WTC11 (cell line): Measurements from ENCODE around the gene FHOD3. TPM values are rescaled to one million over a fixed set of nuclear protein-coding genes. Genes with fewer than 3 reads are reported as not detected.

ENCODE experiments used
- ATAC-seq: fragments of 200-7000 bp; cut with Tn5 transposase; 2 replicates; pipeline ENCODE4 v1.10.0; 2021; ENCODE audit warnings: mild to moderate bottlenecking, moderate library complexity
- CTCF ChIA-PET: fragments of 300-600 bp; sonication (Branson Sonifier 250); formaldehyde crosslinking; loops from one replicate; lab custom pipeline; 2021; ENCODE audit warnings: antibody characterized with exemption; lab: Charles Lee
- POLR2A ChIA-PET: fragments of 350-600 bp; sonication (Branson Sonifier 250); formaldehyde crosslinking; loops from one replicate; lab custom pipeline; 2021; ENCODE audit warnings: antibody characterized with exemption; lab: Charles Lee
- DNase-seq: peaks from one replicate; pipeline ENCODE4 v3.0.0; 2021; ENCODE audit warnings: low spot score
- H3K27ac Mint-ChIP-seq: 2 replicates; pipeline ENCODE4 v1.8.0; 2021; ENCODE audit warnings: mixed read lengths
- H3K27me3 Mint-ChIP-seq: 2 replicates; pipeline ENCODE4 v1.8.0; 2021; ENCODE audit warnings: low read depth, mild to moderate bottlenecking, moderate library complexity, mixed read lengths
- H3K36me3 Mint-ChIP-seq: 2 replicates; pipeline ENCODE4 v1.8.0; 2021; ENCODE audit warnings: mixed read lengths
- H3K4me1 Mint-ChIP-seq: 2 replicates; pipeline ENCODE4 v1.8.0; 2022; ENCODE audit warnings: mixed read lengths
- H3K4me3 Mint-ChIP-seq: 2 replicates; pipeline ENCODE4 v1.8.0; 2021; ENCODE audit warnings: mild to moderate bottlenecking, moderate library complexity, mixed read lengths
- H3K9me3 Mint-ChIP-seq: 2 replicates; pipeline ENCODE4 v1.8.0; 2021; ENCODE audit warnings: mixed read lengths
- ATF1 ChIP-seq: sonication (generic); formaldehyde crosslinking; IDR thresholded peaks from 2 replicates; pipeline ENCODE4 v1.8.1; 2023; ENCODE audit warnings: mild to moderate bottlenecking, moderate library complexity, missing genetic modification reagents
- CREB1 ChIP-seq: sonication (generic); formaldehyde crosslinking; IDR thresholded peaks from 2 replicates; pipeline ENCODE4 v1.8.0; 2023; ENCODE audit warnings: mild to moderate bottlenecking, missing genetic modification reagents
- ESRRA ChIP-seq: sonication (generic); formaldehyde crosslinking; IDR thresholded peaks from 2 replicates; pipeline ENCODE4 v1.8.1; 2022; ENCODE audit warnings: mild to moderate bottlenecking, missing genetic modification reagents, borderline replicate concordance
- FOXJ3 ChIP-seq: sonication (generic); formaldehyde crosslinking; IDR thresholded peaks from 2 replicates; pipeline ENCODE4 v1.9.0; 2021; ENCODE audit warnings: missing genetic modification reagents, mild to moderate bottlenecking, borderline replicate concordance
- JAZF1 ChIP-seq: fragments of 250-450 bp; sonication (Bioruptor Pico); IDR thresholded peaks from 2 replicates; pipeline ENCODE4 v1.9.0; 2021; ENCODE audit warnings: moderate library complexity, mild to moderate bottlenecking, inconsistent platforms
- KAT7 ChIP-seq: sonication (generic); formaldehyde crosslinking; IDR thresholded peaks from 2 replicates; pipeline ENCODE4 v1.8.1; 2023; ENCODE audit warnings: missing genetic modification reagents, mild to moderate bottlenecking, borderline replicate concordance
- MXD4 ChIP-seq: fragments of 250-450 bp; sonication (Bioruptor Pico); IDR thresholded peaks from 2 replicates; pipeline ENCODE4 v1.8.0; 2021; ENCODE audit warnings: mild to moderate bottlenecking, moderate library complexity, borderline replicate concordance
- MYBL2 ChIP-seq: sonication (generic); formaldehyde crosslinking; IDR thresholded peaks from 2 replicates; pipeline ENCODE4 v1.8.1; 2023; ENCODE audit warnings: mild to moderate bottlenecking, moderate library complexity, missing genetic modification reagents
- NFE2L1 ChIP-seq: sonication (generic); formaldehyde crosslinking; IDR thresholded peaks from 2 replicates; pipeline ENCODE4 v1.8.1; 2023; ENCODE audit warnings: missing genetic modification reagents
- NFYB ChIP-seq: sonication (generic); formaldehyde crosslinking; conservative IDR thresholded peaks from 2 replicates; pipeline ENCODE4 v1.8.0; 2022; ENCODE audit warnings: low read depth, missing genetic modification reagents
- NR3C1 ChIP-seq: sonication (generic); formaldehyde crosslinking; conservative IDR thresholded peaks from 2 replicates; pipeline ENCODE4 v1.8.1; 2023; ENCODE audit warnings: low read depth, mild to moderate bottlenecking, missing genetic modification reagents
- OVOL2 ChIP-seq: fragments of 250-450 bp; sonication (Bioruptor Pico); IDR thresholded peaks from 2 replicates; pipeline ENCODE4 v1.9.0; 2021; ENCODE audit warnings: mild to moderate bottlenecking, borderline replicate concordance
- RORB ChIP-seq: fragments of 250-450 bp; sonication (Bioruptor Pico); IDR thresholded peaks from 2 replicates; pipeline ENCODE4 v1.9.0; 2021; ENCODE audit warnings: mild to moderate bottlenecking
- SMAD3 ChIP-seq: sonication (generic); formaldehyde crosslinking; IDR thresholded peaks from 2 replicates; pipeline ENCODE4 v1.8.0; 2022; ENCODE audit warnings: missing genetic modification reagents, mild to moderate bottlenecking, borderline replicate concordance
- SOX15 ChIP-seq: fragments of 250-450 bp; sonication (Bioruptor Pico); IDR thresholded peaks from 2 replicates; pipeline ENCODE4 v1.9.0; 2021; ENCODE audit warnings: mild to moderate bottlenecking
- TEAD1 ChIP-seq: sonication (generic); formaldehyde crosslinking; IDR thresholded peaks from 2 replicates; pipeline ENCODE4 v1.8.0; 2022; ENCODE audit warnings: mild to moderate bottlenecking, missing genetic modification reagents
- total RNA-seq: library from RNA; stranded (reverse); gene quantifications from 3 replicates; pipeline ENCODE4 v1.2.3, GENCODE V29; 2021
- TF ChIP-seq, protein P1 (sequence below): sonication (generic); formaldehyde crosslinking; IDR thresholded peaks from 2 replicates; pipeline ENCODE4 v1.8.1; 2023; ENCODE audit warnings: mild to moderate bottlenecking, missing genetic modification reagents
- TF ChIP-seq, protein P2 (sequence below): sonication (generic); formaldehyde crosslinking; IDR thresholded peaks from 2 replicates; pipeline ENCODE4 v1.8.0; 2022; ENCODE audit warnings: mild to moderate bottlenecking, missing genetic modification reagents
- TF ChIP-seq, protein P3 (sequence below): sonication (generic); formaldehyde crosslinking; IDR thresholded peaks from 2 replicates; pipeline ENCODE4 v1.8.1; 2023; ENCODE audit warnings: mild to moderate bottlenecking, missing genetic modification reagents
- TF ChIP-seq, protein P4 (sequence below): sonication (generic); formaldehyde crosslinking; IDR thresholded peaks from 2 replicates; pipeline ENCODE4 v1.8.1; 2022; ENCODE audit warnings: low read depth, mild to moderate bottlenecking, moderate library complexity, missing genetic modification reagents, borderline replicate concordance
- TF ChIP-seq, protein P5 (sequence below): sonication (generic); formaldehyde crosslinking; IDR thresholded peaks from 2 replicates; pipeline ENCODE4 v1.8.0; 2022; ENCODE audit warnings: mild to moderate bottlenecking, missing genetic modification reagents
- TF ChIP-seq, protein P6 (sequence below): sonication (generic); formaldehyde crosslinking; conservative IDR thresholded peaks from 2 replicates; pipeline ENCODE4 v1.8.1; 2022; ENCODE audit warnings: mild to moderate bottlenecking, missing genetic modification reagents

FHOD3 gene
- total RNA-seq, 1 experiment from 2014 or later = 3.8 TPM

DNA sequence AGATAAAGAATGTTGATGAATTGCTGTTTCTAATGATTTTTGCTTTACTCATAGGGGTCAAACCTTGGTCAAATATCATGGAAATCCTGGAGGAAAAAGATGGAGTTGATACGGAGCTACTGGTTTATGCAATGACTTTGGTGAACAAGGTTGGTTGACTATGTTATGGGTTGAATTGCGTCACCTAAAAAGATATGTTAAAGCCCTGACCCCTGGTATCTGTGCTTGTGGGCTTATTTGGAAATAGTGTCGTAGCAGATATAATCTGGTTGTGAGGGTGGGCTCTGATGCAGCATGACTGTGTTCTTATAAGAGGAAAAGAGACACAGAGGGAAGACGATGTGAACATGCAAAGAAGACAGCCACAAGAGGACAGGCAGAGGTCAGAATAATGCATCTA is 305.1 kb downstream of the FHOD3 start:
- no peak for DNase-seq
- Mint-ChIP-seq H3K4me3 (no peak overlapping the region), H3K36me3 (peaks cover 10% of the 10 kb centered on the region; the same call in 1 of the 2 replicates), H3K27ac (no peak overlapping the region), H3K4me1 (peaks cover 14% of the 10 kb centered on the region), H3K27me3 (no peaks in the 10 kb centered on the region; the same call in none of the 2 replicates), H3K9me3 (peaks cover 16% of the 10 kb centered on the region)
- ChIA-PET POLR2A (no interaction called here), CTCF (no interaction called here)
- TF ChIP-seq OVOL2 (CRISPR knock-in tag) (no peak), CREB1 (CRISPR knock-in tag) (no peak), FOXJ3 (no peak), ATF1 (no peak), TEAD1 (no peak), JAZF1 (CRISPR knock-in tag) (no peak), KAT7 (CRISPR knock-in tag) (no peak), SMAD3 (CRISPR knock-in tag) (no peak), NR3C1 (CRISPR knock-in tag) (no peak)
- TF ChIP-seq, protein P1, sequence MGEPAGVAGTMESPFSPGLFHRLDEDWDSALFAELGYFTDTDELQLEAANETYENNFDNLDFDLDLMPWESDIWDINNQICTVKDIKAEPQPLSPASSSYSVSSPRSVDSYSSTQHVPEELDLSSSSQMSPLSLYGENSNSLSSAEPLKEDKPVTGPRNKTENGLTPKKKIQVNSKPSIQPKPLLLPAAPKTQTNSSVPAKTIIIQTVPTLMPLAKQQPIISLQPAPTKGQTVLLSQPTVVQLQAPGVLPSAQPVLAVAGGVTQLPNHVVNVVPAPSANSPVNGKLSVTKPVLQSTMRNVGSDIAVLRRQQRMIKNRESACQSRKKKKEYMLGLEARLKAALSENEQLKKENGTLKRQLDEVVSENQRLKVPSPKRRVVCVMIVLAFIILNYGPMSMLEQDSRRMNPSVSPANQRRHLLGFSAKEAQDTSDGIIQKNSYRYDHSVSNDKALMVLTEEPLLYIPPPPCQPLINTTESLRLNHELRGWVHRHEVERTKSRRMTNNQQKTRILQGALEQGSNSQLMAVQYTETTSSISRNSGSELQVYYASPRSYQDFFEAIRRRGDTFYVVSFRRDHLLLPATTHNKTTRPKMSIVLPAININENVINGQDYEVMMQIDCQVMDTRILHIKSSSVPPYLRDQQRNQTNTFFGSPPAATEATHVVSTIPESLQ (CRISPR knock-in tag) = no peak
- TF ChIP-seq, protein P2, sequence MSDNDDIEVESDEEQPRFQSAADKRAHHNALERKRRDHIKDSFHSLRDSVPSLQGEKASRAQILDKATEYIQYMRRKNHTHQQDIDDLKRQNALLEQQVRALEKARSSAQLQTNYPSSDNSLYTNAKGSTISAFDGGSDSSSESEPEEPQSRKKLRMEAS = no peak
- no peak for ATAC-seq

DNA sequence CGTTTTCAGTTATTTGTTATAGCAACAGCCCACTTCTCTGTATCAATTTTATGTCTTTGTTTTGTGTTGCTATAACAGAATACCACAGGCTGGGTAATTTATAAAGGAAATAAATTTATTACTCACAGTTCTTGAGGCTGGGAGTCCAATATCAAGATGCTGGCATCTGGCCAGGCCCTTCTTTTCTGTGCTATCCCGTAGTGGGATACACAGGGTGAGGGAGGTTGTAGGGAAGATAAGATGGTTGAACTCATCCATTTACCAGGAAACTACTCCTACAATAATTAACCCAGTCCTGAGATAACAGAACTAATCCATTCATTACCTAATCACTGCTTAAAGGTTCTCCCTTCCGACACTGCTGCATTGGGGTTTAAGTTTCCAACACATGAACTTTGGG is 310.6 kb downstream of the FHOD3 start:
- Mint-ChIP-seq H3K27ac (no peak overlapping the region), H3K36me3 (no peaks in the 10 kb centered on the region), H3K27me3 (no peaks in the 10 kb centered on the region), H3K9me3 (no peaks in the 10 kb centered on the region), H3K4me3 (no peak overlapping the region), H3K4me1 (peaks cover 20% of the 10 kb centered on the region)
- POLR2A ChIA-PET = no interaction called here
- no peak for ATAC-seq
- CTCF ChIA-PET = no interaction called here
- DNase-seq = no peak
- no peak for TF ChIP-seq SOX15 (CRISPR knock-in tag)
- TF ChIP-seq, protein P3, sequence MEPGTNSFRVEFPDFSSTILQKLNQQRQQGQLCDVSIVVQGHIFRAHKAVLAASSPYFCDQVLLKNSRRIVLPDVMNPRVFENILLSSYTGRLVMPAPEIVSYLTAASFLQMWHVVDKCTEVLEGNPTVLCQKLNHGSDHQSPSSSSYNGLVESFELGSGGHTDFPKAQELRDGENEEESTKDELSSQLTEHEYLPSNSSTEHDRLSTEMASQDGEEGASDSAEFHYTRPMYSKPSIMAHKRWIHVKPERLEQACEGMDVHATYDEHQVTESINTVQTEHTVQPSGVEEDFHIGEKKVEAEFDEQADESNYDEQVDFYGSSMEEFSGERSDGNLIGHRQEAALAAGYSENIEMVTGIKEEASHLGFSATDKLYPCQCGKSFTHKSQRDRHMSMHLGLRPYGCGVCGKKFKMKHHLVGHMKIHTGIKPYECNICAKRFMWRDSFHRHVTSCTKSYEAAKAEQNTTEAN (CRISPR knock-in tag) = no peak
- no peak for TF ChIP-seq ESRRA (CRISPR knock-in tag)
- TF ChIP-seq SMAD3 (CRISPR knock-in tag) = no peak
- no peak for TF ChIP-seq MYBL2 (CRISPR knock-in tag)
- TF ChIP-seq, protein P4, sequence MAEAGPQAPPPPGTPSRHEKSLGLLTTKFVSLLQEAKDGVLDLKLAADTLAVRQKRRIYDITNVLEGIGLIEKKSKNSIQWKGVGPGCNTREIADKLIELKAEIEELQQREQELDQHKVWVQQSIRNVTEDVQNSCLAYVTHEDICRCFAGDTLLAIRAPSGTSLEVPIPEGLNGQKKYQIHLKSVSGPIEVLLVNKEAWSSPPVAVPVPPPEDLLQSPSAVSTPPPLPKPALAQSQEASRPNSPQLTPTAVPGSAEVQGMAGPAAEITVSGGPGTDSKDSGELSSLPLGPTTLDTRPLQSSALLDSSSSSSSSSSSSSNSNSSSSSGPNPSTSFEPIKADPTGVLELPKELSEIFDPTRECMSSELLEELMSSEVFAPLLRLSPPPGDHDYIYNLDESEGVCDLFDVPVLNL (CRISPR knock-in tag) = no peak
- no peak for TF ChIP-seq FOXJ3
- no peak for TF ChIP-seq KAT7 (CRISPR knock-in tag)
- no peak for TF ChIP-seq NFYB (CRISPR knock-in tag)
- TF ChIP-seq, protein P5, sequence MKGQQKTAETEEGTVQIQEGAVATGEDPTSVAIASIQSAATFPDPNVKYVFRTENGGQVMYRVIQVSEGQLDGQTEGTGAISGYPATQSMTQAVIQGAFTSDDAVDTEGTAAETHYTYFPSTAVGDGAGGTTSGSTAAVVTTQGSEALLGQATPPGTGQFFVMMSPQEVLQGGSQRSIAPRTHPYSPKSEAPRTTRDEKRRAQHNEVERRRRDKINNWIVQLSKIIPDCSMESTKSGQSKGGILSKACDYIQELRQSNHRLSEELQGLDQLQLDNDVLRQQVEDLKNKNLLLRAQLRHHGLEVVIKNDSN (CRISPR knock-in tag) = no peak

DNA sequence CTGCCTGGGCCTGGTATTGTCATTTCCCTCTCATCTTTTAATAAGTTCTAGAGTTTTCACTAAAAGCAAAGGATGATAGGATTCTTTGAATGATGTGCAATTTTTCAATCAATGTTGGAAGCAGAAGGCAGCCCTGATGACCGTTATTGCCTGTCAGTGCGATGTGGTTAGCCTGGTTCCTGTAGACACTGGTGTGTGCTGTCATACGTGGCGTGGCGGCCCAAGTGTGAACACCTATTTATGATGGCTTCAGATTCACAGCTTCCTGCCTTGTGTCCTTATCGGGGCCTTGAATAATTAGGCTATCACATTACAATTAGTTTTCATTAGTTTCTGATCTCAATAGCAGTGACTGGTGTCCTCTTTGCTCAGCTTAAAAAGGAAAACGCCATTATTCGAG is 312.7 kb downstream of the FHOD3 start:
- no peak for DNase-seq
- Mint-ChIP-seq H3K9me3 (no peaks in the 10 kb centered on the region), H3K4me1 (peaks cover 12% of the 10 kb centered on the region), H3K4me3 (no peak overlapping the region), H3K27ac (no peak overlapping the region), H3K36me3 (no peaks in the 10 kb centered on the region), H3K27me3 (no peaks in the 10 kb centered on the region)
- ChIA-PET CTCF (interaction anchor here (1.1 kb wide), 1 partner anchor 13 kb away, joined by 3 read pairs; no protein-coding TSS in a partner anchor), POLR2A (interaction anchor here (0.5 kb wide), 1 partner anchor 148 kb away, joined by 4 read pairs; no protein-coding TSS in a partner anchor)
- ATAC-seq = no peak
- TF ChIP-seq, protein P6, sequence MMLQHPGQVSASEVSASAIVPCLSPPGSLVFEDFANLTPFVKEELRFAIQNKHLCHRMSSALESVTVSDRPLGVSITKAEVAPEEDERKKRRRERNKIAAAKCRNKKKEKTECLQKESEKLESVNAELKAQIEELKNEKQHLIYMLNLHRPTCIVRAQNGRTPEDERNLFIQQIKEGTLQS (CRISPR knock-in tag) = no peak
- no peak for TF ChIP-seq SMAD3 (CRISPR knock-in tag)
- TF ChIP-seq MXD4 (CRISPR knock-in tag) = no peak
- no peak for TF ChIP-seq RORB (CRISPR knock-in tag)
- TF ChIP-seq NFE2L1 (CRISPR knock-in tag) = no peak
- TF ChIP-seq, protein P5 (CRISPR knock-in tag) = no peak
- no peak for TF ChIP-seq JAZF1 (CRISPR knock-in tag)
